Stimulated activated CD8-positive, alpha-beta memory T cell treated with anti-CD3 and anti-CD28 coated beads, Interleukin-12 subunit alpha, Interleukin-12 subunit beta, amount 100 ng/mL, for 4 hours (primary cell): ENCODE data around the gene DMC1.
"Not testable (repeated sequence)": the region's sequence is repeated elsewhere in the genome, so short reads cannot be mapped to it uniquely, and the experiment has no call there.

Experiments used
- DNase-seq: peaks from one replicate; pipeline ENCODE4 v3.0.0-alpha.2; 2020; ENCODE audit warnings: low read depth

The DMC1 gene

DNA sequence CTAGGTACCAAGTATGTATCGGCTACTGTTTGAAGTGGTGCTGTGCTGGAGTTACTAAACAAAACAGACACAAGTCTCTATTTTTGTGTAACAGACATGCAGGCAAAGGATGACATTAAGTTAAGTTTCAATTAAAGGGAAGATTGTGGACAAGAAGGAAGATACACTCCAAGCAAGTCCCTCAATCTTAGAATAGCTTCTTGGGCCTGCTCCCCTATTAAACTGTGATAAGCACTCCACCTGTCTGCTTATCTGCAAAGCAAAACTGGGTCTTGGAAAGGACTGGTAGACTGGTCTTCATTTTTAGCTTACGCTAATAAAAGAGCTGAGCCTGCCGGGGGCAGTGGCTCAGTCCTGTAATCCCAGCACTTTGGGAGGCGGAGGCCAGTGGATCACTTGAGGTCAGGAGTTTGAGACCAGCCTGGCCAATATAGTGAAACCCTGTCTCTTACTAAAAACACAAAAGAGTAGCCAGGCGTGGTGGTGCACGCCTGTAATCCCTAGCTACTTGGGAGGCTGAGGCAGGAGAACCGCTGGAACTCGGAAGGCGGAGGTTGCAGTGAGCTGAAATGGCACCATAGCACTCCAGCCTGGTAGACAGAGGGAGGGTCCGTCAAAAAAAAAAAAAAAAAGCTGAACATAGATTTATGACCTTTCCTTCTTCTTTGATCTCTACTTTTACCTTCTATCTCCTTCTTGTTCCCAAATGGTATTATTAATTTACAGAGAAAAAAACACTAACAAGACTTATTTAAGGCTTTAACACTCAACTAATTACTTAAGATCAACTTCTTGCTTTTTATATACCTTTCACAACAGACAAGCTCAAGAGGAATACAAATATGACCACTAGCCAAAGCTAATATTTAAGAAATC lies 67.9 kb downstream of the DMC1 start:
- DNase-seq = no peak

GRCh38 chr22:38497869-38498268 lies 72.1 kb downstream of the DMC1 start:
- no peak for DNase-seq

GRCh38 chr22:38494939-38495338 lies 75.0 kb downstream of the DMC1 start:
- no peak for DNase-seq

DNA sequence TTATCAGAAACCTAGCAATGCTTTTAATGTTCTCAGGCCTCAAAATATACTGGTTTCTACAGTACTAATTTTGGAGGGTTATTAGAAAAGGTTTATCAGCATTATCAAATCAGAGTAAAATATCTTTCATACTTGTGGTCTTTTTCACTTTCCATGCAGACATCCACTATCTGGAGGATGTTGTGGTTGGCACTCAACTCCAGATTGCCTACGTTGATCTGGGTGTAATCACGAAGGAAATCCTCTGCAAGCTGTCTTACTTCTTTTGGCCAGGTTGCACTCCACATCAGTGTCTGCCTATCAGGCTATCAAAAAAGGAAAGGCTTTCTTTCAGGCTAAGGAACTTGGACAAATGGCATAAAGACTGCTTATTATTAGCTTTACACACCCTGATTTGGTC lies 75.5 kb downstream of the DMC1 start:
- no peak for DNase-seq

GRCh38 chr22:38491707-38492348 lies 78.2 kb downstream of the DMC1 start:
- no peak for DNase-seq

DNA sequence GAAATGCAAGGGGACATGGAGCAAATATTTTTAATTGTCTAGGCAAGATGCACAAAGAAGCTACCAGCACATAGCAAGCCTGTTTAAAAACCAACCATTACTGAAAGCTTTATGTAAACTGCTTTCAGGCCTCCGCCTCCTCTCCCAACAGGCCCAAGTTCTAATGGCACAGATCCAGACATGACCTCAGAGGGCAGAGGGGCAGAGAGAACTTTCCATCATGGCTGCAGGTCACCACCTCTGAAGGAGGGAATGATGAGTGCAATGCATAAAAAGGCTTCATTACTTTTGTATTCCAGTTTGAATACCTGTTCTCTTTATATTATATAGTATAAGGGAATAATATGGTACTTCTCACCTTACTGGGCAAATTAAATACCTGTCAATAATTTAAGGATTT lies 79.1 kb downstream of the DMC1 start:
- no peak for DNase-seq

DNA sequence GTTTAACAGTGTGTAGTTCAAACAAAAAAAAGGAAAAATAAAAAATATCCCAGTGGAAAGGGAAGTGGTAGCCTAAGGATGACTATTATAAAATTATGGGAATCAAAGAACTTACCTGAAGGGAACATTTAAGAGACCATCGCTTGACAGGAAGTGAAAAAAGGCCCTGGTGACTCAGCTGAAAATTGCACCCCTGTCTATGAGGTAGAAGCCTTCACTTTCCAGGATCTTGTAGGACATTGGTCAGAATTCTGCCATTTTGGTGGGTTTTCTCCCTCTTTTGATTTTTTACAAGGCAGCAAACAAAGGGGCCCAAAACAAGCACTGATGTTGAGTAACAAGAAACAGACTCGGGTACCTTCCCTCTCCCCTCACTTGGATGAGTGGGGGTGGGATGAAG lies 79.5 kb downstream of the DMC1 start:
- DNase-seq = no peak

- no peak for DNase-seq
Measured at GRCh38 chr22:38489561-38490145, 80.3 kb downstream of the DMC1 start.

DNA sequence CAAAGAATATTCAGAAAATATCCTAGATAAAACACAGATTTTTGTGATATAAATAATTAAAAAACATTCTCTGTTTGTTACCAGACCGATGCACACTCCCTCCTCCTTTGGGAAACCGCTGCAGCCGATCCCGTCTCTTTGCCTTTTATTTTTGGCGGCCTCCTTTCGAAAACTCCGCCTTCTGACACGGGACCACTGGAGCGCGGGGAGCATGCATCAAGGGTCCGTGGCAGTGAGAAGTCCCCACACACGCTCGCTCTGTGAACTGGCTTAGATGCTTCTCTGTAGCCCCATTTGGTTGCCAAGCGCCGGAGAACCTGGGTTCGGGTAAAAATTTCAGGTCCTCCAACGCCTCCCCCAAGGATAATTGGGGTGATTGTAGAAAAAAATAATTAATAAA lies 80.8 kb downstream of the DMC1 start:
- DNase-seq = no peak

GRCh38 chr22:38487946-38488345 lies 82.0 kb downstream of the DMC1 start:
- no peak for DNase-seq

- DNase-seq = no peak
Measured at GRCh38 chr22:38485783-38486182, 84.2 kb downstream of the DMC1 start.

DNA sequence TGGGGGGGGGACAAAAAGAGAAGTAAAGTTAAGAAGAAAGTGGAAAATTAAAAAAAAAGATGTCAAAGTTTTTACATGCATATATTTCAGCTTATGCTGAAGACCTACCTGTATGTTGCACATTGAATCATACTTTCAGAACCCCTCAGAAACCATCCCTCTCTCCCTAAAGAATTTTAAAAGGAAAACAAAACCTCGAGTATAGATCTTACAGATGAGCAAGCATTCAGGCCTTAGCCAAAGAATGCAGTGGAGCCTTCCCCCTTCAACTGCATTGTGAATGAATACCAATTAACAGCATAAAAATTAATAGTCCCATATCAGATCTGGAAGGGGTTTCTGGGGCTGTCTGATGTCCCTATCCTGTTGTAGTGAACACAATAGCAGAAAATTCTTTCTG lies 85.7 kb downstream of the DMC1 start:
- DNase-seq = no peak

- DNase-seq = no peak
Measured at GRCh38 chr22:38482662-38483308, 87.2 kb downstream of the DMC1 start.

DNA sequence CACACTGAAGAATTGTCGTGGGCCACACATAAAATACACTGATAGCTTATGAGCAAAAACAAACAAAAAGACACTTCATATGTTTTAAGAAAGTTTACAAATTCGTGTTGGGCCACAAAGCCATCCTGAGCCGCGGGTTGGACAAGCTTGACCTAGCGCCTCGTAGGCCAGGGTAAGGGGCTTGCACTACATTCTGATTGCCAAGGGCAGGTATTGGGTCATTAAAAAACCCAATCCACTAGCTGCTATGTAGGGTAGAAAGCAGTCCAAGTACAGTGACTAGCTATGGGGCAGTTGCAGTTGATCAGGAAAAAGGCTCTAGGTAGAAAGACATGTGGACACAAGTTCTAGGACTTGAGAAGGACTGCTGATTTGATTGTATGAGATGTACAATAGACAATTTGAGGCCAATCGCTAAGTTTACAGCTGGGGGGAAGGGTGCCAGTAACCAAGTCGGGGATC lies 88.1 kb downstream of the DMC1 start:
- no peak for DNase-seq

GRCh38 chr22:38481162-38481870 lies 88.7 kb downstream of the DMC1 start:
- DNase-seq = no peak

GRCh38 chr22:38479096-38479837 lies 90.7 kb downstream of the DMC1 start:
- DNase-seq = no peak

DNA sequence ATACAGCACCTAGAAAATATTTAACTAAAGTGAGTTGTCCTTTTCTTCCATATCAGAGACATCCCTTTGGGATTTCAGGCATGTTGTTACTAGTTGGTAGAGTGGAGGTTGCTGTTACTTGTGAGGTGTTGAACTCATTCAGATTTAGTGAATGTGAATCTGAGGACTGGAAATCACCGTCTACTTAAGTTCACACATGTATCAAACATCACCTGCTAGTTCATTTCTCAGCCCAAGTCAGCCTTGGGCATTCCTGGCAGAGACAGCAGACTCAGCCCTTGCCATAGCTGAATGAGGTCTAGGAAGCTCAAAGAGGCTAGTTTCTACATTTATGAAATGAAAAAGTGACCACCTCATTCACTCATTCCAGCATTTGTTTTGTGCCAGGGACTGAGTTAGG lies 92.4 kb downstream of the DMC1 start:
- no peak for DNase-seq

- no peak for DNase-seq
Measured at GRCh38 chr22:38474003-38474607, 95.9 kb downstream of the DMC1 start.

- DNase-seq = no peak
Measured at GRCh38 chr22:38471237-38471636, 98.7 kb downstream of the DMC1 start.

DNA sequence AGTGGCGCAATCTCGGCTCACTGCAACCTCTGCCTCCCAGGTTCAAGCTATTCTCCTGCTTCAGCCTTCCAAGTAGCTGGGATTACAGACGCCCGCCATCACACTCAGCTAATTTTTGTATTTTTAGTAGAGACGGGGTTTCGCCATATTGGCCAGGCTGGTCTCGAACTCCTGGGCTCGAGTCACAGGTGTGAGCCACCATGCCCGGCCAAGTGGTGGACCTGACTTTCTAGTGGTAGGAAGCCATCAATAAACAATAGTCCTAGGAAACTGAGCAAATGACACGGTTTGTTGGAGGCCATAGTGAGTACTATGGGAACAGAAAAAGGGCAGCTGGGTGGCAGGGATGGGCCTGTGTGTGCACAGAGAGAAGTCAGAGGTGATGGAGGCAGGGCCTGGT lies 99.8 kb downstream of the DMC1 start:
- not testable (repeated sequence) for DNase-seq

- DNase-seq = no peak
Measured at GRCh38 chr22:38469306-38469781, 100.6 kb downstream of the DMC1 start.
